GM21717 (cell line): ENCODE results near the gene ST3GAL3.
"Not testable (repeated sequence)": the region's sequence is repeated elsewhere in the genome, so short reads cannot be mapped to it uniquely, and the experiment has no call there.

Experiments used
- ATAC-seq: cut with Tn5 transposase; IDR thresholded peaks from one replicate; pipeline ENCODE4 v1.9.1; 2021; ENCODE audit warnings: mild to moderate bottlenecking, moderate library complexity; ENCODE audit not compliant: unreplicated experiment

Gene ST3GAL3

GRCh38 chr1:43753422-43753821, 46.1 kb downstream of the ST3GAL3 start:
- ATAC-seq: no peak

DNA sequence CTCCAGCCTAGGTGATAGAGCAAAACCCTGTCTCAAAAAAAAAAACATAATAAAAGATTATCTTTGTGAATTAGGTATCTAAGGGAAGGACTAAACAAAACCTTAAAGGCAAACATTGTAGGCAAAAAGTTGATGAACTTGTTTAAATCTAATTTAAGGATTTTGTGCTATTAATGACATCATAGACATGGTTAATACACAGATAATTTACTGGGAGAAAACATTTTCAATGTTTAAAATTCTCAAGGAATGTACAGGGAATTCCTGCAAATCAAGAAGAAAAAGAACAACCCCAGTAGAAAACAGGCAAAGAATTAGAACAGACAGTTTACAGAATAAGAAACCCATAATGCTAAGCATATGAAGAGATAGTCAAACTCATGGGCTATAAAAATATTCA, 47.6 kb downstream of the ST3GAL3 start:
- ATAC-seq: no peak

DNA sequence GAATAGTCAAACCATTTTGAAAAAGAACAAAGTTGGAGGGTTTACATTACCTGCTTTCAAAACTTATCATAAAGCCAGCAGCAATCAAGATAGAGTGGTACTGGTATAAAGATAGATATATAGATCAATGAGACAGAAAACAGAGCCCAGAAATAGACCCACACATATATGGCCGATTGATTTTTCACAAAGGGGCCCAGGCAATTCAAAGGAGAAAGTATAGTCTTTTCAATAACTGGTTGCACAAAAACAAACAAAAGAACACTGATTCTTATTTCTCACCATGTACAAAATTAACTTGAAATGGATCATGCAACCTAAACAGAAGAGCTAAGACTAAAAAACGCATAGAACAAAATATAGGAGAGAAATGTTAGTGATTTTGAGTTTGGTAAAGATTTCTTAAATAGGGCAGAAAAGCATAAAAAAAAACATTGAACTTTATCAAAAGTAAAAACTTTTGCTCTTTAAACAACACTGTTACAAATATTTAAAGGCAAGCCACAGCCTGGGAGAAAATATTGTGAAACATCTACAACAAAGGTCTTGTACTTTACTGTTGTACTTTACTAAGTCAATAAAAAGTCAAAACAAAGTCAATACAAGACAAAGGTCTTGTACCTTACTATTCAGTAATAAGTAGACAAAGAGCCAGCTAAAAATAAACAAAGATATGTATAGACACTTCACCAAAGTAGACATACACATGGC, 50.2 kb downstream of the ST3GAL3 start:
- ATAC-seq: no peak

DNA sequence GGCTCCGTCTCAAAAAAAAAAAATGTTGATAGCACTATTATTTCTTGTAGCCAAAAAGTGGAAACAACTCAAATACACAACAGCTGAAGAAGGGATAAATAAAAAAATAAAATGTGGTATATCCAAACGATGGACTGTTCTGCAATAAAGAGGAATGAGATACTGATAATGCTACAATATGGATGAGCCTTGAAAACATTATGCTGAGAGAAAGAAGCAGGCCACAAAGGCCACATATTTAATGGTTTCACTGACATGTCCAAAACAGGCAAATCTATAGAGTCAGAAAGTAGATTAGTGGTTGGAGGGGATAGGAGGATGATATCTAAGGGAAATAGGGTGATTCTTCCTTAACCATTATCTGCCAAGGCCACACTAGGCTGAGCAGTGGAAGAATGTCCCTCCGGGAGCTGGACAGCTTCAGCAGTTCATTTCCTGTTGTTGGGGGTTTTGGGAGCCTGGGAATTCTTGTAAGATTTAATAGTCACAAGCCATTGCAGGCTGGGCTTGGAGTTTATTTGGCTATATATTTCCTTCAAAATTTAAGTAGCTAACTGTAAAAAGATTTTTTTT, 53.5 kb downstream of the ST3GAL3 start:
- ATAC-seq: no peak

DNA sequence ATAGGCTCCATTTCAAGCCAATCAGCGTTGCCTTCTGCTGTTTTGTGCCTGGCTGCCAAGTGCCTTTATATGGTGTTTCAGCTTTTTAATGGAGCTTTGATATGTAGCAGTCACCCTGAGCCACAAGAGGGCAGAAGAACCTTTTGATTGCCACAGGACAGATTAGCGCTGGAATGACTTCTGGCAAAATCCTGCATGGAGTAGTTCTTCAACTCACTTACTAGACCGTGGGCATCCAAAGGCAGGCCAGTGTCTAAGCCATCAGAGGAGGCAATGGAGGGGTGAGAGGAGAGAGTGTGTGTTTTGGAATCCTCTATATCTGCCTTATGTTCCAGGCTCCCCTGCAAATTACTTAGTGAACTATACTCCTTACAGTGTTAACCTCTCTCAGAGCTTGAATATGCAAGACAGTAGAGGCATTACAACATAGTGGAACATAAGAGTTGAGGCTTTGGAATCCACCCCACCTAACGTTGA, 56.2 kb downstream of the ST3GAL3 start:
- ATAC-seq: no peak

- ATAC-seq: no peak
Observed at GRCh38 chr1:43764581-43764980, 57.2 kb downstream of the ST3GAL3 start.

DNA sequence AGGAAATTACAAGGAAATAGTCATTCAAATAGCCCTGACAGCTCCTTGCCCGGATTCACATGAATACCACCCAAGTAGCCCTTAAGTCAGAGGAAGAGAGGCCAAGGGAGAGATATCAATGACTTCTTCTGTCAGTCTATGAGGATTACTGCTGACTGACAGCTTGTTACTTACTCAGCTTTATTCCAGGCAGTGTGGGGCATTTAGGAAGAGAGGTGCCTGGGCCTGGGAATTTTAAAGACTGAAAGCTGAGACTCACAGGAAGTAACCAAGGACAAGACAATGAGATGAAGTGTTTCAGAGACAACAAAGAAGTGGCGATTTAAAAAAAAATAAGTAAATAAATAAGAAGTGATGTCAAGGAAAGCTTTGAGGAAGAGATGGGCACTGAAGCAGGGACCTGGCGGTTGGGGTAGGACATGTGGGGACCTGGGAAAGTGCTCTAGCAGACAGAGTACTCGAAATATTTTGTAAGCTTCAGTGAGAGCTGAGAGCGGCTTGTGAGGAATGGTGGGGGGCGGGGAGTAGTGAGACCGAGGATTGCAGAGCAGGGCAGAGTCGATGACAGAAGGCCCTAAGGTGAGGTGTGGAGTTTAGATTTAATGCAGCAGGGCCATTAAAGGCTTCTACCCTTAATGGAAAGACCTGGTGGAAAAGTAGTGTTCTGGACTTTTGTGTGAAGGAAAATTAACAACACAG, 58.9 kb downstream of the ST3GAL3 start:
- no peak for ATAC-seq

DNA sequence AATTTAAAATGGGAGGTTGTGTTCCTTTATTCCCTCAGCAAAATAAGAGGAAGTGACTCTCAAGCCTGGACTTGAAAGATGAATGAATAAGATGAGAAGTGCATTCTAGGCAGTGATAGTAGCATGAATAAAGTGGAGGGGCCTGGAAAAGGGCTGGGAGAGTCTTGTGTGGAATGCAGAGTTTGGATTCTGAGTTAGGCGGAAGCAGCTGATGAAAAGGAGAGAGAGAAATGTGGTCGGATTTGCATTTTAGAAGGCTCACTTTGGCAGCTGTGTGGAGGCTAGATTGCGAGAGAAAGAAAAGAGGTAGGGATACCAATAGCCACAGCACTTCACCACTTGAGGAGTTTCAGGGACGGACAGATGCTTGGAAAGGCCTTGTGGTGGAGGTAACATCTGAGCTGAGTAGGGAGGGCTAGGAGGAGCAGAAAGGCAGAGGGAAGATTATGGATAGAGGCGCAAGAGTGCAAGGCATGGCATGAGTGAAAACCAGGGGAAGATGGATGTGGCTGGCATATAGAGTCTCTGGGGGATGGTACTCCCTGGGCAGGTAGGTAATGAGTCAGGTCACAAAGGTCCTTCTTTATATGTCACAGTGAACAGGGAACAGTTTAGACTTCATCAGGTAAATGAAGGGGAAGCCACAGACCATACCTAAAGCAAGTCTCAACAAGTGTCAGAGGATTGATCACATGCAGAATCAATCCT, 59.6 kb downstream of the ST3GAL3 start:
- ATAC-seq: no peak

GRCh38 chr1:43768168-43768567, 60.8 kb downstream of the ST3GAL3 start:
- ATAC-seq: no peak

- no peak for ATAC-seq
Observed at GRCh38 chr1:43769350-43769908, 62.1 kb downstream of the ST3GAL3 start.

- ATAC-seq: no peak
Observed at GRCh38 chr1:43770111-43770510, 62.8 kb downstream of the ST3GAL3 start.

DNA sequence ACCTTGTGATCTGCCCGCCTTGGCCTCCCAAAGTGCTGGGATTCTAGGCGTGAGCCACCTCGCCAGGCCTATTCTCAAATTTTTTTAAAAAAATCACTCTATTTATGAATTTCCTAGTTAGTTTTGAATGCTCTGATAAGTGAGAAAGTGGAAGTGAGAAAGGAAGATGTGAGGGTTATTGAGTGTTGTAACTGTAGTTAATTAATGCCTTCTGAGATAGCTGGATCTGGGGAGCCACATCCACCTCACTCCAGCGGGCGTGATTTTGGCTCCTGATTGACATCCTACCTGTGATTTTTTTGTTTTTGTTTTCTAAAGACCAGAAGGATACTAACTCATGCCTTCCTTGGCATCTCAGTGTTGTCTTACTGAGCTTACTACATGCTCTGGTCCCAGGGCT, 65.6 kb downstream of the ST3GAL3 start:
- no peak for ATAC-seq

- no peak for ATAC-seq
Observed at GRCh38 chr1:43773821-43774220, 66.5 kb downstream of the ST3GAL3 start.

DNA sequence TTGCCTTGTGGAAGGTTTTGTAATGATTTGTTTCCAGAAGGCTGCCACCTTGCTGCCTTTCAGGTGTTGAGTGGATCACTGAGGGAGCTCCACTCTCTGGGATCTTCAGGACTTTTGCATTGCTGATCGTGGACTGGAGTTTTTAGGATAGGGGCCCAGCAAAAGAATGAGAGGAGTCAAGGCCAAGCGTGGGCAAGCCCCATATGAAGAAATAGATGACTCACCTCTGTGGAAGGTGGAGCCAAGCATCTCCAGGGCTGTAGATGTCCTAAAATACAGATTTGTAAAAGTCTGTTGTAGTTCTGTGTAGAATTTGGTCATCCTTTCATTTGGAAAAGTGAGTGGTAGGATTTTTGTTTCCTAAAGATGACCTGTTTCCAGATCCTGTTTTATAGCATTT, 67.0 kb downstream of the ST3GAL3 start:
- no peak for ATAC-seq

- no peak for ATAC-seq
Observed at GRCh38 chr1:43776043-43776761, 68.9 kb downstream of the ST3GAL3 start.

GRCh38 chr1:43777916-43778315, 70.6 kb downstream of the ST3GAL3 start:
- ATAC-seq: not testable (repeated sequence)

GRCh38 chr1:43779266-43779665, 71.9 kb downstream of the ST3GAL3 start:
- no peak for ATAC-seq

DNA sequence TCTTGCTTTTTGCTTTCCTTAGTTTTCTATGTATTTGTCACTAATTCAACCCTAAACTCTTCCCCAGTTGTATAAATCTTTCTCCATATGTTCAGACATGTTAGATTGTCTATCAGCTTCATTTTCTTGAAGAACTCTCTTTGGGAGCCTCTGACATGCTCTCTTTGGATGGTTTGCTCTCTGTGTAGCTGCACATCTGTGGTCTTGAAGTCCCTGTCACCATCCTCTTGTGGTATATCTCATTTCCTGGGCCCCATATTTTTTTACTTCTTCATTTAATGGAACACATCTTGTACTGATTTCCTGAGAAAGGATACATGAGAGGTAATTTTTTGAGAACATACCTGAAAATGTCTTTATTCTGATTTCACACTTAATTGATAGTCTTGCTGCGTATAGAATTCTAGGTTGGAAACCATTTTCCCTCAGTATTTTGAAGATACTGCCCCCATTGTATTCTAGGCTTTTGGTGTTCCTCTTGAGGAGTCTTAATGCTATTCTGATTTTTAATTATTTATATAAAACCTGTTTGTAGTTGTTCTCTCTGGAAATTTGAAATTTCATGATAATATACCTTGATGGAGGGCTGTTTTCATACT, 72.6 kb downstream of the ST3GAL3 start:
- ATAC-seq: no peak

DNA sequence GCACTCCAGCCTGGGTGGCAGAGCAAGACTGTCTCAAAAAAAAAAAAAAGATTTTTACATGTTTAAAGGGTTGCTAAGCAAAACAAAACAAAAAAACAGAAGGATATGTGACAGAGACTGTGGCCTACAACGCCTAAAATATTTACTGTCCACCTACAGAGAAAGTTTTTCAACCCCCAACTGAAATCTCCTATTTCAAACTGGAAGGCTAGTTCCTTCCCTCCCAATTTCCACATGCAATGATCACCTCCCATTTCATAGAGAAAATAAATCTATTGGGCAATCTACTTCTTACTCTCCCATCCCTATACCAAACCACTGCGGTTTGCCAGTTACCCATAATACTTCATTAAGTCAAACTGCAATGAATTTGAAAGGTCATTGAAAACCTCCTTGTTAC, 74.2 kb downstream of the ST3GAL3 start:
- no peak for ATAC-seq

- no peak for ATAC-seq
Observed at GRCh38 chr1:43783096-43783670, 75.8 kb downstream of the ST3GAL3 start.
